HG03097 (cell line): Measurements from ENCODE around the gene DNAAF2.
A peak's percentile ranks its signal among the peaks of the same experiment; 100 is the strongest.
"Not testable (repeated sequence)": the region's sequence is repeated elsewhere in the genome, so short reads cannot be mapped to it uniquely, and the experiment has no call there.

ENCODE experiments used
- ATAC-seq: cut with Tn5 transposase; IDR thresholded peaks from one replicate; pipeline ENCODE4 v1.9.1; 2021; ENCODE audit not compliant: unreplicated experiment, low FRiP score

The DNAAF2 gene, protein sequence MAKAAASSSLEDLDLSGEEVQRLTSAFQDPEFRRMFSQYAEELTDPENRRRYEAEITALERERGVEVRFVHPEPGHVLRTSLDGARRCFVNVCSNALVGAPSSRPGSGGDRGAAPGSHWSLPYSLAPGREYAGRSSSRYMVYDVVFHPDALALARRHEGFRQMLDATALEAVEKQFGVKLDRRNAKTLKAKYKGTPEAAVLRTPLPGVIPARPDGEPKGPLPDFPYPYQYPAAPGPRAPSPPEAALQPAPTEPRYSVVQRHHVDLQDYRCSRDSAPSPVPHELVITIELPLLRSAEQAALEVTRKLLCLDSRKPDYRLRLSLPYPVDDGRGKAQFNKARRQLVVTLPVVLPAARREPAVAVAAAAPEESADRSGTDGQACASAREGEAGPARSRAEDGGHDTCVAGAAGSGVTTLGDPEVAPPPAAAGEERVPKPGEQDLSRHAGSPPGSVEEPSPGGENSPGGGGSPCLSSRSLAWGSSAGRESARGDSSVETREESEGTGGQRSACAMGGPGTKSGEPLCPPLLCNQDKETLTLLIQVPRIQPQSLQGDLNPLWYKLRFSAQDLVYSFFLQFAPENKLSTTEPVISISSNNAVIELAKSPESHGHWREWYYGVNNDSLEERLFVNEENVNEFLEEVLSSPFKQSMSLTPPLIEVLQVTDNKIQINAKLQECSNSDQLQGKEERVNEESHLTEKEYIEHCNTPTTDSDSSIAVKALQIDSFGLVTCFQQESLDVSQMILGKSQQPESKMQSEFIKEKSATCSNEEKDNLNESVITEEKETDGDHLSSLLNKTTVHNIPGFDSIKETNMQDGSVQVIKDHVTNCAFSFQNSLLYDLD

GRCh38 chr14:49634547-49635334 is at the start of gene DNAAF2:
TSS of gene DNAAF2 (minus strand) at chr14:49635244. CDS start at chr14:49635149, 95 bp downstream.
- peak; percentile 28 for ATAC-seq

GRCh38 chr14:49679271-49679670 is 44.2 kb upstream of the DNAAF2 start:
- no peak for ATAC-seq

GRCh38 chr14:49677643-49678042 is 42.6 kb upstream of the DNAAF2 start:
- no peak for ATAC-seq

DNA sequence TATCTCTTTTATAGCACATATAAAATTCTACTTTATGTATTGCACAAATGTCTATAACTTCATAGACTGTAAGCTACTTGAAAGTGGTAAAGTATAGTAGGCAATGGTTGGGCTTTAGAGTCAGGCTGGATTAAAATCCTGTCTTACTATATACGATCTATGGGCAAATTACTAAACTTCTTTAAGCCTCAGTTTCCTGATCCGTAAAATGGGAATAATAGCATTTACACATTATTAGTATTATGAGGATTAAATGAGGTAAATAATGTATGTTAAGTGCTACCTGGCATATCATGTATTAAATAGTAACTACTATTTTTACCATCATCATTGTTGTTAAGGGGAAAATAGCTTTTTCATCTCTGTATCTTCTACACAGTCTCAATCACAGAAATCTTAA is 38.5 kb upstream of the DNAAF2 start:
- ATAC-seq = no peak

- no peak for ATAC-seq
Measured at GRCh38 chr14:49670475-49670874, 35.4 kb upstream of the DNAAF2 start.

DNA sequence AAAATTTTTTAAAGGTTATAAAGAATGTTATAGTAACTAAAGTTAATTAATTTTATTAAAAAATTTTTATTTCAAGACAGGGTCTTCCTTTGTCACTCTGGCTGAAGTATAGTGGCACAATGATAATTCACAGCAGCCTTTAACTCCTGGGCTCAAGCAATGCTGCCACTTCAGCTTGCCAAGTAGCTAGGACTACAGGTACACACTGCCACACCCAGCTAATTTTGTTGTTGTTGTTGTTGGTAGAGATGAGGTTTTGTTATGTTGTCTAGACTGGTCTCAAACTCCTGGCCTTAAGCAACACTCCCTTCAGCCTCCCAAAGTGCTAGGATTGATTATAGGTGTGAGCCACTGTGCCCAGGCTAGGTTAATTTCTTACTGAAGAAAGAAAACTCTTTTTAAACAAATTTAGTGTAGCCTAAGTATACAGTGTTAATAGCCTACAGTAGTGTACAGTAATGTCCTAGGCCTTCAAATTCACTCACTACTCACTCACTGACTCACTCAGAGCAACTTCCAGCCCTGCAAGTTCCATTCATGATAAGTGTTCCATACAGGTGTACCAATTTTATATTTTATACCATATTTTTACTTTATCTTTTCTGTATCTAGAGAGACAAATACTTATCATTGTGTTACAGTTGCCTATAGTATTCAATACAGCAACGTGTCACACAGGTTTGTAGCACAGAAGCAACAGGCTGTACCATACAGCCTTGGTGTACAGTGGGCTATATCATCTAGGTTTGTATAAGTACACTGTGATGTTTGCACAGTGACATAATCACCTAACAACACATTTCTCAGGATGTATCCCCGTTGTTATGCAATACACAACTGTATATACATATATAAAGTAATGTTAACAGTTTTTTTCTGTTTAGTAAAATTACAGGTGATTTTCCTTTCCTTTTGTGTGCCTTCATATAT is 24.7 kb upstream of the DNAAF2 start:
- ATAC-seq = no peak

- not testable (repeated sequence) for ATAC-seq
Measured at GRCh38 chr14:49657500-49657899, 22.5 kb upstream of the DNAAF2 start.

DNA sequence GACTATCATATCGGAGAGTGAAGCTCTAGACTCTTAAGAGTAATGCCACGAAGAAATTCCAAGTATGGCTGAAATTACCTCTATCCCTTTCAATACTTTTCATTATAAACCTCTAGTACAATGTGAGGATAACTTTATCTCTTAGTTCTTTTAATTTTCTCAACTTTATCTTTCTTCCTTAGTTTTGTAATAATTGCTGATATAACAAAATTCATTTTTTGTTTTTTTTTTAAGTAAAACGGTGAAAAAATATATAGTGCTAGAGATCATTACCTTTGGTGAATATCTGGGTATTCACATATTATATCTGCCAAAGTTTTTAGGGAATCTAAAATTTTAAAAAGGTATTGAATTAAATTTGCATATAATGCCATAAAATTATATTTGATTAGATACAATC is 19.5 kb upstream of the DNAAF2 start:
- ATAC-seq = no peak

DNA sequence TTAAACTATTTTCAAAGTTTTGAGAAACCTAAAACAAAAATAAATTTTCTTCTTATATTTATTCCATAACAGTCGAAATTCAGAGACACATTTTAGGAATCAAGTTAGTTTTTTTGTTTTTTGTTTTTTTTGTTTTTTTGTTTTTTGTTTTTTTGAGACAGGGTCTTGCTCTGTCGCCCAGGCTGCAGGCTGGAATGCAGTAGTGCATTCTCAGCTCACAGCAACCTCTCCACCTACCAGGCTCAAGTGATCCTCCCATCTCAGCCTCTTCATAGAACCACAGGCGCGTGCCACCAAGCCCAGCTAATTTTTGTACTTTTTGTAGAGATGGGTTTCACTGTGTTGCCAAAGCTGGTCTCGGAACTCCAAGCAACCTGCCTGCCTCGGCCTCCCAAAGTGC is 18.5 kb upstream of the DNAAF2 start:
- no peak for ATAC-seq

GRCh38 chr14:49642163-49642562 is 7.1 kb upstream of the DNAAF2 start:
- no peak for ATAC-seq

- no peak for ATAC-seq
Measured at GRCh38 chr14:49641697-49642129, 6.7 kb upstream of the DNAAF2 start.

- ATAC-seq = no peak
Measured at GRCh38 chr14:49640540-49641417, 5.7 kb upstream of the DNAAF2 start.

DNA sequence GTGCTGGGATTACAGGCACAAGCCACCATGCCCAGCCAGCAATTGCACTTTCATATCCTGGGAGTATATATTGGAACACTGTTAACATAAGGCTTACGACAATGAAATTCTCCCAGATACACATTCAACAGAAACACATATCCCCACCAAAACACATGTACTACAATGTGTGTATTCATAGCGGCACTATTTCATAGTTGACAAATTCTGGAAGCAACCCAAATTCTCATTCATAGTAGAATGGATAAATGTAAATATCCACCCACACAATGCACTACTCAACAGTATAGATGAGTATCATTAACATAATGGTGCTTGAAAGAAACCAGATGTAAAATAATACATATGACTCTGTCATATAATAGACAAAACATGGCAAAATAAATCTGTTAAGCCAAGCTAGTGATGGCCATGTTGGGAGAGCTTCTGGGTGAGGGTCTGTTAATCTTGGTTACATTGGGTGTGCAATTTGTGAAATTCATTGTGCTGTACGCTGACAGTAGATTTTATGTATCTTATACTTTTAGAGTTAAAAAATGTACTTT is 2.6 kb upstream of the DNAAF2 start:
- ATAC-seq = no peak

GRCh38 chr14:49636866-49637265 is 1.8 kb upstream of the DNAAF2 start:
- no peak for ATAC-seq

GRCh38 chr14:49633640-49634546 is 1.2 kb downstream of the DNAAF2 start:
- peak; percentile 79 for ATAC-seq

DNA sequence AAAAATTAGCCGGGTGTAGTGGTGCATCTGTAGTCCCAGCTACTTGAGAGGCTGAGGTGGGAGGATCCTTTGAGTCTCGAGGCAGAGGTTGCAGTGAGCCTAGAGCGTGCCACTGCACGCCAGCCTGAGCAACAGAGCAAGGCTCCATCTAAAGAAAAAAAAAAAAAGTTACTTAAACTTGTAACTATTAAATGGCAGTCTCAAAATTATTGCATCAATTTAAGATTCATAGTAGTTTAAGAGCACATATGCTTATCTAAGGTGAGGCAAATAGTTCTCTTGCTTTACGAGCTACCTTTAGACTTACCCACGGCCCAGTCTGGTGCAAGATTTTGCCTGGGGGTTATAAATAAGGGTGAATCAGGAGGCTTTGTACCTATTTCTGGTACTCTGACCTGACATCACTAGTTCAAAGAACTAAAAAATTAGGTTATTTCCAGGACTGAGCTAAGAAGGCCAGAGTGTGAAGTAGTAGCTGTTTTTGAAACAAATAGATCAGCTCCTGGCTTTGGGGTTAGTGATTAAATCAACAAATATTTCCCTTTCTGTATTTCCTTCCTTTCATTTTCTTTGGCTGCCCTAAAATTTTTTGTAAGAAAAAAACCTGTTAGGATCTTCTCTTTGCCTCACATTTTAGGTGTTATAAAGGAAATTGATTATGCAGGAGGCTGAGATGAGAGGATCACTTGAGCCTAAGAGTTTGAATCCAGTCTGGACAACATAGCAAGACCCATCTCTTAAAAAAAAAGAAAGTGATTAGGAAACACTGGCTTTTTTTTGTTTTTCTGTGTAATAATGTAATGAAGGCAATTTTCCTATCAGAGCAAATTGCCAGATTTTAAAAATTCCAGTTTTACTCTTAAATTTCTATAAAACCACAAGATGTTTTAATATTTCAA is 10.9 kb downstream of the DNAAF2 start:
- no peak for ATAC-seq

DNA sequence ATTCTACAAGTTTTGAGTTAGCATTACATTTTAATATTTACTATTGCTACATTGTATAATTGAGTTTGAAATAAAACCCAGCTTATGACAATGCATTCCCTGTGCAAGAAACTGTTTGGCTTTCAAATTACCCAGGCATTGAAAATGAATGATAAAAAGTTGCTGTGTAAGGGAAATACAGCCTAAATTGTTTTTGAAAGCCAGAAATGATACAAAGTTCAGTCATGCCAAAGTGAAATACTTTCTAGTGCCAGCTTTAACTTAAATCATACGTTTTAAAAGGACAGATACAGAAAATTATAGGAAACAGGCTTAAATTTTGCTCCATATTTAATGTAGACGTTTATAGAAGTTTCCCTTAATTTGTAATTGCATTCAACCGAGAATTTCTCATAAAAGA is 11.7 kb downstream of the DNAAF2 start:
- no peak for ATAC-seq
